GM18511 (cell line): ENCODE measurements around the gene DDX28.
"Not testable (repeated sequence)": the region's sequence is repeated elsewhere in the genome, so short reads cannot be mapped to it uniquely, and the experiment has no call there.

Experiments used
- ATAC-seq: cut with Tn5 transposase; IDR thresholded peaks from one replicate; pipeline ENCODE4 v1.9.1; 2021; ENCODE audit warnings: mild to moderate bottlenecking, moderate library complexity; ENCODE audit not compliant: unreplicated experiment

Gene DDX28

GRCh38 chr16:67998231-67998778 lies 24.7 kb downstream of the DDX28 start:
- not testable (repeated sequence) for ATAC-seq

DNA sequence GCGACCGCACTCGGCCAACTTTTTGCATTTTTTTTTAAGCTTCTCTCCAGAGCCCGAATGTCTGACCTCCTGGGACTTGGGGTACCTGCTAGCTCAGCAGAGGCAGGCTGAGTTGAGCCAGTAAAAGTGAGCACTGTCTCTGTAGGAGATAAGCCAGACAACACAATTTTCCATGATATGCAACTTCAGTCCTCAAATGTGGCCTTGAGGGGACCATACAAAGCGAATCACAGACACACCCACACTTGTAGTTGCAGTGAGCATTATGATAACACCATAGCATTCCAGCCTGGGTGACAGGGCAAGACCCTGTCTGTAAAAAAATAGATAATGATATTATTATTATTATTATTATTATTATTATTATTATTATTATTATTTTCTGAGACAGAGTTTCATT lies 26.4 kb downstream of the DDX28 start:
- ATAC-seq = no peak

DNA sequence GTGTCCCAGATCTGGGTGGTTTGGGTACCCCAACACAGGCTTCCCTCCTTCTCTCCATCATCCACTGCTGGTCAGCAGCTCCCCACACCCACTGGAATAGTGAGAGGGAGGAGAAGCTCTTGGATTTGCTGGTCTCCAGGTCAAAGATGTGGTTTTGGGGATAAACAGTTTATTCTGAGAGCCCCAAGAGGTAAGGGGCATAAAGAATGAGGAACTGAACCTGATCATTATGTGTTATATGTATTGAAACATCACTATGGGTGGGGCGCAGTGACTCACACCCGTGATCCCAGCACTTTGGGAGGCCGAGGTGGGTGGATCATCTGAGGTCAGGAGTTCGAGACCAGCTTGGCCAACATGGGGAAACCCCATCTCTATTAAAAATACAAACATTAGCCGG lies 27.6 kb downstream of the DDX28 start:
- ATAC-seq = no peak

GRCh38 chr16:67994040-67994408 lies 29.0 kb downstream of the DDX28 start:
- ATAC-seq = not testable (repeated sequence)

GRCh38 chr16:67993207-67994039 lies 29.6 kb downstream of the DDX28 start:
- peak; percentile 83 for ATAC-seq

DNA sequence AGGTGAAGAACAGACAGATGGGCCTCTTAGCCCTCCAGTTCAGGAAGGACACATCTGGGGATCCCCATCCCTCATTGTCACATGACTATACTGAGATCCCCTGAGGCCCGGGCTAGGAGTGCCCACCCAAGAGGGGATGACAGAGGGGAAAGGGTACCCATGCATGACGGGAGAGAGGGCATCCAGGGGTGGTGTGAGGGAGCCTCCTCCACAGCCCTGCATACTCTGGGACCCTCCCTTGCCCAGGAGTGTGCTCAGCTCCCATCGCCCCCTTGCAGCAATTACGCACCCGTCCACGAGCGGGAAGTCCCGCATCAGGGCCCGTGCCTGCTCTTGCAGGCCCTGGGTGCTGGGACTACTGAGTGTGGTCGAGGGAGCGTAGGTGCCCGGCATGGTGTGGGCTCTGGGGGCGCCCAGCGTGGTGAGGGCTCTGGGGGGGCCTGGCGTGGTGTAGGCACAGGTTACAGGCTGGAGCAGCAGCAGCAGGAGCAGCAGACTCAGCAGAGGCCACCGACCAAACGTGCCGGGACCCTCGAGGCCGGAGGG lies 30.3 kb downstream of the DDX28 start:
- ATAC-seq = peak; percentile 20

DNA sequence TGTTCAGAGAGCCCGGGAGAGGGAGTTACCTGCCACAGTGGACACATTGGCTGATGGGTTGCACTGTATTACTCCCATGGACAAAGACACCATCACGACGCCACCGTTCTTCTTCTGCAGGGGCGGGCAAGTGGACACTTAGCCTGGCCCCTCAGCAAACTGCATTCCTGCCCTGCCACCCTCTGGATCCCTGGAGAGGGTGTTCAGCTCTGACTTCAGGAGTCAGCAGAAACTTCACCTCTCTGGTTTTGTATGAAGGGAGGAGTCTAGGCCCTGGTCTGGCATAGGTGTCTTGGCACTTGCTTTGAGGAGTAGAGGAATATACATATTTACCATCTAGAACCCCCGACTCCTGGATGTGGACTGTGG lies 33.0 kb downstream of the DDX28 start:
- ATAC-seq = no peak

- ATAC-seq = no peak
Measured at GRCh38 chr16:67989322-67990017, 33.6 kb downstream of the DDX28 start.

DNA sequence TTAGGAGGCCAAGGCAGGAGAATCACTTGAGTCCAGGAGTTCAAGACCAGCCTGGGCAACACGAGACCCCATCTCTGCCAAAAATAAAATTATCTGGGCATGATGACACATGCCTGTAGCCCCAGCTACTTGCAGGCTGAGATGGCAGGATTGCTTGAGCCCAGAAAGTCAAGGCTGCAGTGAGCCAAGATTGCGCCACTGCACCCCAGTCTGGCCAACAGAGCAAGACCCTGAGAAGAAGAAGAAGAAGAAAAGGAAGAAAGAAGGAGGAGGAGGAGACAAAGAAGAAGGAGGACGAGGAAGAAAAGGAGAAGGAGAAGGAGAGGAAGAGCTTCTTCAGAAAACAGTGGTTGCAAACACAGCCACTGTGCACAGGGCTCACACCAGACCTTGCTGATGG lies 34.4 kb downstream of the DDX28 start:
- ATAC-seq = no peak

DNA sequence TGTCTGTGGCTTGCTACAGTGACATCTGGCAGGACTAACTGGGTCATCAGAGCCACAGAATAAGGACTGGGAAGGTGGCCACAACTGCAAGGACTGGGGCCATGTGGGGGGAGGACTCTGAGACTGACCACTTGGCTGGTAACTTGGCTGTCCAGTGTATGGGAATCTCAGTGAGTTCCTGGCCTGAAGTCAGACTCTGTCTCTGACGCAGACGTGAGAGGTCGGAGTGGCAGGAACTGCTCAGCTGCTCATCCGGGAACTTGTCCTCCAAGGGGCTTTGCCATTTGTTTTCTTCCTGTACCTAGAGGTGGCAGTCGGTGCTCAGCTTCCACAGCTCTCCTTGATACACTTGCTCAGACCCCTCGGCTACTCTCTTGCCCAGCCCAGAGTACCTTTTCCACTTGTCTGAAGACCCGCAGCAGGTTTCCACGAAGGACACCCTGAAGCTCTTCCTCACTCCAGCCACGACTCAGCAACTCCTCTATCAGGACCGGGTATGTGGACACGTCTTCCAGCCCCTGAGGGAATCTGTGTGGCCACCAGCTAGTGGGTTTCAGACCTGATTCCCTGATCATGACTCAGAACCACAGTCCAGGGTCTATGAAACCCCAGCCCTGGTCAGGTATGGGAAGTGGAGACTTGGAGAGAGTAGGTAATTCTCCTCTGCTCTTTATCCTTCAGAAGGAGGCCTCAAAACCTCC lies 35.4 kb downstream of the DDX28 start:
- ATAC-seq = no peak

GRCh38 chr16:67986949-67987348 lies 36.1 kb downstream of the DDX28 start:
- ATAC-seq = no peak

- ATAC-seq = no peak
Measured at GRCh38 chr16:67982011-67982696, 40.9 kb downstream of the DDX28 start.

DNA sequence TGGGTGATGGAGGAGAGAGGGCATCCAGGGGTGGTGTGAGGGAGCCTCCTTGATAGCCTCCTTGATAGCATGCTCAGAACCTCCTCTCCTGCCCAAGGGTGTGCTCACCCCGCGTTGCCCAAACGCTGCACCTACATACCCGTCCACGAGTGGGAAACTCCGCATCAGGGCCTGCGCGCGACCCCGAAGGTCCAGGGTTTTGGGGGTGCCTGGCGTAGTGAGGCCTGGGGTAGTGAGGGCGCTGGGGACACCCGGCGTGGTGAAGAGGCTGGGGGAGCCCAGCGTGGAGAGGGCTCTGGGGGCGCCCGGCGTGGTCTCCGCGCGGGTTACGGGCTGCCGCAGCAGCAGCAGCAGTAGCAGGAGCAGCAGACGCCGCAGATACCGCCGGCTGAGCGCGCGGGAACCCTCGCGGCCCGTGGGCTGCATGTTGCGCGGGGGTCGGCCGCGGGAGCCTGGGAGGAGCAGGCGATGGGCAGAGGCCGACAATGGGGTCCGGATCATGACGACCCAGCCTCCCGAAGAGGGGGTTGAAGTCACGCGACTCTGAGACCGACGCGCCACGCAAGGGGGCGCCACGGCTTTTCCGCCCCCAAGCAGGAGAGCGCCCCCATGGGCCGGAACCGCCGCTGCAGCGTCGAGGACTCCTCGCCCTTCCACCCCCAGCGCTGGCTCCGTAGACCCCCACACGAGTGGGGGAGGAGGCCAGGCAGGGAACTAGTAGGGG lies 42.9 kb downstream of the DDX28 start, which contains the start of gene DPEP3:
Gene DPEP3, minus strand, starts transcription at position 545 of the 724 bp plus-strand sequence. Its CDS starts 119 bp downstream, at position 426.
- ATAC-seq = no peak

DNA sequence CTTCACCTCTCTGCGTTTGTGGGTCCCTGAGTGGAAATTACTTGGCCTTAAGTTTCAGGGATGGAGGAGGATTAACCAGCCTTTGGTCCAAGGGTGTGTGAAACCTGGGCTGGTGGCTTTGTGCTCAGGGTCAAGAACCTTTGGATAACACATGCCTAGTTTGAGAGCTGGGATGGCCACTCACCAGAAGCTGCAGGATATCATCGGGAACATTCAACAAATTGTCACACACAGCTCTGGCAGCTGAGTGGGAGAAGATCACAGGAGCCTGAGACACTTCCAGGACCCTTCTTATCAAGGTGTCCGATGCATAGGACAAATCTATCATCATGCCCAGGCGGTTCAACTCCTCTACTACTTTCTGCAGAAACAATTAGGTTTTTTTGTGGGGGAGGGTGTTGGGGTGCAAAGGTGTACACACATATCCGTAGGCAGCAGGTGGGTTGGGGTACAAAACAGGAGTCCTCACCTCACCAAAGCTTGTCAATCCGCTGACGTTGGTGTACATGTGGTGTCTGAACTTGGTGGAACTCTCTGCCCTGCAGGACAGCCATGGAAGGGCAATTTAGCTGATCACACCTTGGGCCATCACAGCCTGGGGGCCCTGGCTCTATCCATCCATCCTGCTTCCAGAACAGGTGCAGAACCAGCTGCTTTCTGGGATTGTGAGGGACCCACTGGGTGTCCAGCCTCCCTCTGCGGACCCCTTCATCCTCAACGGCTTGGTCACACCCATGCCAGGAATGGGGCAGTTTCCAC lies 45.4 kb downstream of the DDX28 start:
- no peak for ATAC-seq

- ATAC-seq = no peak
Measured at GRCh38 chr16:67977005-67977404, 46.0 kb downstream of the DDX28 start.

DNA sequence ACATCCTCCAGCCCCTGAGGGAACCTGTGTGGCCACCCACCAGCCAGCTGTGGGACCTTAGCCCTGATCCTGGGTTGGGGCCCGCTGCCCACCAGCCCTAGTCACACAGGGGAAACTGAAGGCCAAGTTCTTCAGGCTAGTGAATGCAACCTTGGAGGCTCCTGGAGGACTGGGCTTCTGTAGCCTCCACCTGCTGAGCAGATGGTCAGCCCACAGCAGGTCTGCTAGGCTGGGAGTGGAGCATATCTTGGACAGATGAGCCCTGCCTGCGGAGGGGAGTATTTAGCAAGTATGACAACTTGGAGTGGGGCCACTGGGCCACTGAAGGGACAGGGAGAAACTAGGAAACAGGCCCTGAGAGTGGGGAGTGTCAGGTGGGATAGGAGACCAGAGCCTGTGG lies 46.8 kb downstream of the DDX28 start:
- no peak for ATAC-seq

DNA sequence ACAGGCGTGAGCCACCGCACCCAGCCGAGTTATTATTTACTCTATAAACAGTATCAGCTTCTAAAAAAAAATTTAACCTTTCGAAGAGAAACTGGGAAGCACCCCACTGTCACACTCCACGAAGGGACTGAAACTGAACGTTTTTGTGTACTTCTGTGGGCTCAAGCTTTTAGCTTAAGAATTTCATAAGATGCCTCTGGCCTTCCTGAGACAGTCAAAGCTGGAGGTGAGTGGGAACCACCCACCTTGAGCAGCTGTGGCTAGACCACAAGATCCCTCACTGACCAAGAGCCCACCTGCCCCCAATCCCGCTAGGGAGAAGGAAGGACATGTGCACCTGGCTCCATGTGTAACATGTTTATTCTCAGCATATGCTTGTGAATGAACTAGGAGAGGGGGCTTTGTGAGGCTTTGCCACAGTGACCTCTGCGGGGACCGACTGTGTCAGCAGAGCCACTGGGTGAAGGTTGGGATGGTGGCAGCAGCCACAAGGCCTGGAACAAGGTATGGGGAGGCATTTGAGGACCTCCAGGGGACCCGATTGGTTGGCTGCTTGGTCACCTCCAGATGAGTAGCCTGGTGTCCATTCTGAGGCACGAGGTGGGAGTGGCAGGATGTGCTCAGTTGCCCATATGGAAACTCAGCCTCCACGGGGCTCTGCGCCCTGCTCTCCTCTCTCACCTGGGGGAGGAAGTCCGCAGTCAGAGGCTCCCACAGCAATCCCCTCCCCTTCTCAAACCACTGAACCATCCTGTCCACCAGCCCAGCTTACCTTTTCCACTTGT lies 47.5 kb downstream of the DDX28 start:
- ATAC-seq = no peak

DNA sequence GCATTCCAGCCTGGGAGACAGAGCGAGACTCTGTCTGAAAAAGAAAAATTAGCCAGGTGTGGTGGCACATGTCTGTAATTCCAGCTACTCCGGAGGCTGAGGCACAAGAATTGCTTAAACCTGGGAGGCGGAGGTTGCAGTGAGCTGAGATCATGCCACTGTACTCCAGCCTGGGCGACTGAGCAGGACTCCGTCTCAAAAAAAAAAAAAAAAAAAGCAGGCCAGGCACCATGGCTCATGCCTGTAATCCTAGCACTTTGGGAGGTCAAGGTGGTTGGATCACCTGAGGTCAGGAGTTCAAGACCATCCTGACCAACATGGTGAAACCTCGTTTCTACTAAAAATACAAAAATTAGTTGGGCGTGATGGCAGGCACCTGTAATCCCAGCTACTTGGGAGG lies 50.7 kb downstream of the DDX28 start:
- not testable (repeated sequence) for ATAC-seq
